H9 (cell line): ENCODE data around the gene DENND1A. TPM values are rescaled to one million over a fixed set of nuclear protein-coding genes. Genes with fewer than 3 reads are reported as not detected.

Source experiments
- DNase-seq: peaks from one replicate; pipeline ENCODE4 v3.0.0-alpha.2; 2017
- H2AFZ ChIP-seq: one replicate; pipeline ENCODE4 v1.6.1; 2013; ENCODE audit warnings: mild to moderate bottlenecking, low read length, control low read depth, moderate library complexity
- H2AK5ac ChIP-seq: 2 replicates; pipeline ENCODE4 v1.6.1; 2013; ENCODE audit warnings: low read length, control low read depth, mixed read lengths; ENCODE audit not compliant: insufficient read length
- H2BK120ac ChIP-seq: one replicate; pipeline ENCODE4 v1.6.1; 2013; ENCODE audit warnings: low read depth, mild to moderate bottlenecking, low read length, control low read depth, inconsistent platforms; ENCODE audit not compliant: poor library complexity, severe bottlenecking
- H2BK12ac ChIP-seq: 2 replicates; pipeline ENCODE4 v1.6.1; 2013; ENCODE audit warnings: low read length, control low read depth, mixed read lengths, low read depth; ENCODE audit not compliant: insufficient read length
- H2BK15ac ChIP-seq: 2 replicates; pipeline ENCODE4 v1.6.1; 2013; ENCODE audit warnings: low read depth, low read length, control low read depth
- H2BK20ac ChIP-seq: one replicate; pipeline ENCODE4 v1.6.1; 2013; ENCODE audit warnings: low read depth, mild to moderate bottlenecking, low read length, control low read depth, inconsistent platforms; ENCODE audit not compliant: poor library complexity, severe bottlenecking
- H2BK5ac ChIP-seq: 2 replicates; pipeline ENCODE4 v1.6.1; 2013; ENCODE audit warnings: low read length, control low read depth, mixed read lengths; ENCODE audit not compliant: insufficient read length
- H3K14ac ChIP-seq: 2 replicates; pipeline ENCODE4 v1.6.1; 2013; ENCODE audit warnings: low read length, control low read depth; ENCODE audit not compliant: insufficient read depth
- H3K18ac ChIP-seq: 2 replicates; pipeline ENCODE4 v1.6.1; 2013; ENCODE audit warnings: low read depth, mild to moderate bottlenecking, mixed read lengths, low read length, control low read depth; ENCODE audit not compliant: insufficient read length
- H3K23ac ChIP-seq: 2 replicates; pipeline ENCODE4 v1.6.1; 2013; ENCODE audit warnings: low read length, control low read depth, mixed read lengths, low read depth; ENCODE audit not compliant: insufficient read length
- H3K23me2 ChIP-seq: 2 replicates; pipeline ENCODE4 v1.6.1; 2013; ENCODE audit warnings: low read depth, mild to moderate bottlenecking, mixed read lengths, low read length, control low read depth; ENCODE audit not compliant: insufficient read length, poor library complexity, severe bottlenecking
- H3K27ac ChIP-seq: 2 replicates; pipeline ENCODE4 v1.5.1; 2013; ENCODE audit warnings: low read length, control low read depth, mixed read lengths, low read depth; ENCODE audit not compliant: insufficient read length
- H3K27me3 ChIP-seq: 2 replicates; pipeline ENCODE4 v1.6.1; 2013; ENCODE audit warnings: low read length, control low read depth, inconsistent platforms; ENCODE audit not compliant: insufficient read depth
- H3K4ac ChIP-seq: 2 replicates; pipeline ENCODE4 v1.6.1; 2013; ENCODE audit warnings: low read depth, mild to moderate bottlenecking, control low read depth, inconsistent platforms, low read length, moderate library complexity
- H3K4me1 ChIP-seq: 2 replicates; pipeline ENCODE4 v1.6.1; 2013; ENCODE audit warnings: low read length, control low read depth, inconsistent platforms; ENCODE audit not compliant: insufficient read depth
- H3K4me2 ChIP-seq: 2 replicates; pipeline ENCODE4 v1.6.1; 2013; ENCODE audit warnings: low read length, control low read depth, mixed read lengths; ENCODE audit not compliant: insufficient read length, insufficient read depth
- H3K56ac ChIP-seq: 2 replicates; pipeline ENCODE4 v1.6.1; 2013; ENCODE audit warnings: low read depth, mild to moderate bottlenecking, mixed read lengths, low read length, control low read depth; ENCODE audit not compliant: insufficient read length
- H3K79me1 ChIP-seq: 2 replicates; pipeline ENCODE4 v1.6.1; 2013; ENCODE audit warnings: low read depth, mild to moderate bottlenecking, moderate library complexity, low read length, control low read depth, inconsistent platforms; ENCODE audit not compliant: insufficient read depth, poor library complexity, severe bottlenecking
- H3K79me2 ChIP-seq: 2 replicates; pipeline ENCODE4 v1.6.1; 2013; ENCODE audit warnings: low read length, control low read depth, inconsistent platforms; ENCODE audit not compliant: insufficient read depth
- H3K9ac ChIP-seq: 2 replicates; pipeline ENCODE4 v1.6.1; 2013; ENCODE audit warnings: low read length, control low read depth, mixed read lengths; ENCODE audit not compliant: insufficient read length; ENCODE audit errors: extremely low read depth
- H3K9me3 ChIP-seq: one replicate; pipeline ENCODE4 v1.6.1; 2013; ENCODE audit warnings: low read depth, low read length, inconsistent platforms; ENCODE audit not compliant: control insufficient read depth
- H3T11ph ChIP-seq: one replicate; pipeline ENCODE4 v1.6.1; 2013; ENCODE audit warnings: mild to moderate bottlenecking, low read length, control low read depth, inconsistent platforms
- H4K20me1 ChIP-seq: one replicate; pipeline ENCODE4 v1.6.1; 2013; ENCODE audit not compliant: control insufficient read depth, insufficient read length, insufficient read depth
- H4K5ac ChIP-seq: 2 replicates; pipeline ENCODE4 v1.6.1; 2013; ENCODE audit warnings: low read depth, mild to moderate bottlenecking, mixed read lengths, low read length, control low read depth; ENCODE audit not compliant: insufficient read length
- H4K8ac ChIP-seq: replicated peaks from 2 replicates; pipeline ENCODE4 v1.6.1; 2013; ENCODE audit warnings: low read length, control low read depth, mixed read lengths, low read depth; ENCODE audit not compliant: insufficient read length
- H4K91ac ChIP-seq: 2 replicates; pipeline ENCODE4 v1.6.1; 2013; ENCODE audit warnings: low read depth, mild to moderate bottlenecking, moderate library complexity, mixed read lengths, low read length, control low read depth; ENCODE audit not compliant: insufficient read length
- H3K27ac Mint-ChIP-seq, 3 experiments: 2 replicates in 2 of 3; 3 replicates in 1 of 3; pipeline ENCODE4 v1.8.0; 2020 to 2021; ENCODE audit warnings: mixed read lengths in 3 of 3, mild to moderate bottlenecking in 1 of 3, moderate library complexity in 1 of 3
- H3K27me3 Mint-ChIP-seq: 2 replicates; pipeline ENCODE4 v1.8.0; 2021; ENCODE audit warnings: low read depth, mild to moderate bottlenecking, moderate library complexity, mixed read lengths
- H3K36me3 Mint-ChIP-seq, 3 experiments: 2 replicates in 2 of 3; 3 replicates in 1 of 3; pipeline ENCODE4 v1.8.0; 2020 to 2021; ENCODE audit warnings: low read depth in 3 of 3, mixed read lengths in 3 of 3; ENCODE audit not compliant: insufficient read depth in 1 of 3
- H3K4me1 Mint-ChIP-seq, 2 experiments: 2 replicates each; pipeline ENCODE4 v1.8.0; 2020; ENCODE audit warnings: mixed read lengths in 2 of 2
- H3K4me3 Mint-ChIP-seq, 2 experiments: 2 replicates in 1 of 2; 3 replicates in 1 of 2; pipeline ENCODE4 v1.8.0; 2020 to 2021; ENCODE audit warnings: mild to moderate bottlenecking in 2 of 2, mixed read lengths in 2 of 2, moderate library complexity in 1 of 2
- H3K9me3 Mint-ChIP-seq, 2 experiments: 2 replicates in 1 of 2; 3 replicates in 1 of 2; pipeline ENCODE4 v1.8.0; 2020; ENCODE audit warnings: mild to moderate bottlenecking in 2 of 2, mixed read lengths in 2 of 2, moderate library complexity in 1 of 2
- CTCF ChIP-seq: fragments of 200-600 bp; sonication (generic); conservative IDR thresholded peaks from 3 replicates; pipeline ENCODE4 v1.8.0; 2021; ENCODE audit warnings: antibody characterized with exemption, mild to moderate bottlenecking
- WGBS: extraction: QIAGEN DNeasy Blood & Tissue Kit; methylation state at CpG from one replicate; pipeline ENCODE4 v1.1.7; 2013; ENCODE audit warnings: missing lambda C conversion rate, low lambda C conversion rate, mixed read lengths; ENCODE audit not compliant: insufficient read length; ENCODE audit errors: extremely low coverage; 5-methylcytosine and 5-hydroxymethylcytosine counted together
- total RNA-seq: library from RNA; stranded (reverse); gene quantifications from 2 replicates; pipeline ENCODE4 v1.2.1, GENCODE V29; 2021

DENND1A gene
- total RNA-seq, 1 experiment from 2014 or later = 20.4 TPM

GRCh38 chr9:123522251-123522650 lies 407.7 kb downstream of the DENND1A start:
- no peak overlapping the region for H2BK20ac ChIP-seq
- H3K4me1 Mint-ChIP-seq = peaks cover 2 to 15% of the 10 kb centered on the region in 2 experiments; a peak in 3 of 4 replicates
- H2BK120ac ChIP-seq = no peak overlapping the region

More at GRCh38 chr9:123522251-123522650, 407.7 kb downstream of the DENND1A start:
- Histone ChIP-seq H3K23me2 (no peaks in the 10 kb centered on the region), H3K9ac (no peak overlapping the region), H3K9me3 (no peaks in the 10 kb centered on the region), H3K14ac (no peak overlapping the region), H2BK15ac (no peak overlapping the region), H3T11ph (no peak overlapping the region), H2AK5ac (no peak overlapping the region), H2BK5ac (no peak overlapping the region), H3K4ac (no peak overlapping the region), H3K79me1 (no peaks in the 10 kb centered on the region), H4K8ac (no peak overlapping the region), H3K4me1 (no peaks in the 10 kb centered on the region), H3K27me3 (no peaks in the 10 kb centered on the region), H4K20me1 (no peaks in the 10 kb centered on the region), H3K23ac (no peak overlapping the region), H3K79me2 (no peaks in the 10 kb centered on the region), H4K91ac (no peak overlapping the region), H4K5ac (no peak overlapping the region), H3K56ac (no peak overlapping the region), H2BK12ac (no peak overlapping the region), H3K4me2 (no peak overlapping the region), H2AFZ (no peak overlapping the region), H3K18ac (no peak overlapping the region), H3K27ac (no peak overlapping the region)
- no peak for TF ChIP-seq CTCF
- H3K27ac Mint-ChIP-seq = no peak overlapping the region
- H3K27me3 Mint-ChIP-seq = no peaks in the 10 kb centered on the region
- no peak for DNase-seq
- no CpG with 5 or more reads among the region's 2 CpGs for WGBS
- no peak overlapping the region for H3K4me3 Mint-ChIP-seq
- no peaks in the 10 kb centered on the region for H3K36me3 Mint-ChIP-seq
- no peaks in the 10 kb centered on the region for H3K9me3 Mint-ChIP-seq
